Adrenal gland (tissue), 5 donors: ENCODE measurements around the gene IMPG2.

ENCODE experiments used
- POLR2A ChIP-seq, 2 donors: fragments of 450-650 bp; IDR thresholded peaks; one replicate each; pipeline ENCODE4 v1.6.1; 2017; ENCODE audit warnings: antibody characterized with exemption in 2 of 2, mild to moderate bottlenecking in 2 of 2, moderate library complexity in 1 of 2
- TF ChIP-seq, protein P1 (sequence below), 6 experiments: fragments of 450-650 bp in 4 of 6; fragments of 200-600 bp in 2 of 6; sonication (generic) in 1 of 6; IDR thresholded peaks; 1 replicate in 5 of 6; 2 replicates in 1 of 6; pipeline versions ENCODE4 v1.5.1 to v1.8.0; 2016 to 2021; ENCODE audit warnings: antibody characterized with exemption in 6 of 6, mild to moderate bottlenecking in 2 of 6, moderate library complexity in 1 of 6
- donor health status: DM: no; HTN: no; CAD: no.

DNA sequence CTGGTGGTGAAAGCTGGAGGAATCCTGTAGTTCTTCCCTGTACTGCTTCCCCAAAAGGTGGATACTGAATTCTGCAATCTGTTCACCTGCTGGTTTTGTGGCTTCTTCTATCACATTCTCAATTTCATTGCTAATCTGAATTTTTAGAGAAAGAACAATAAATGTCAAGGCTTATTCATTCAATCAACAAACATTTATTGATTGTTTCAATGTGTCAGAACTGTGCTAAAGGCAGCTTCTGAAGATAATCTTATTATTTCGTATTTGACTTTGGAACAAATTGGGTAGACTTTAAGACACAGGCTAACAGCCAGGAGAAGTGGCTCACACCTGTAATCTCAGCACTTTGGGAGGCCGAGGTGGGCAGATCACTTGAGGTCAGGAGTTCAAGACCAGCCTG lies 46.8 kb downstream of the IMPG2 start:
- no peak for TF ChIP-seq POLR2A (IDR thresholded peaks at IDR 0.05)
- TF ChIP-seq, protein P1, sequence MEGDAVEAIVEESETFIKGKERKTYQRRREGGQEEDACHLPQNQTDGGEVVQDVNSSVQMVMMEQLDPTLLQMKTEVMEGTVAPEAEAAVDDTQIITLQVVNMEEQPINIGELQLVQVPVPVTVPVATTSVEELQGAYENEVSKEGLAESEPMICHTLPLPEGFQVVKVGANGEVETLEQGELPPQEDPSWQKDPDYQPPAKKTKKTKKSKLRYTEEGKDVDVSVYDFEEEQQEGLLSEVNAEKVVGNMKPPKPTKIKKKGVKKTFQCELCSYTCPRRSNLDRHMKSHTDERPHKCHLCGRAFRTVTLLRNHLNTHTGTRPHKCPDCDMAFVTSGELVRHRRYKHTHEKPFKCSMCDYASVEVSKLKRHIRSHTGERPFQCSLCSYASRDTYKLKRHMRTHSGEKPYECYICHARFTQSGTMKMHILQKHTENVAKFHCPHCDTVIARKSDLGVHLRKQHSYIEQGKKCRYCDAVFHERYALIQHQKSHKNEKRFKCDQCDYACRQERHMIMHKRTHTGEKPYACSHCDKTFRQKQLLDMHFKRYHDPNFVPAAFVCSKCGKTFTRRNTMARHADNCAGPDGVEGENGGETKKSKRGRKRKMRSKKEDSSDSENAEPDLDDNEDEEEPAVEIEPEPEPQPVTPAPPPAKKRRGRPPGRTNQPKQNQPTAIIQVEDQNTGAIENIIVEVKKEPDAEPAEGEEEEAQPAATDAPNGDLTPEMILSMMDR (IDR thresholded peaks at IDR 0.05): no peak
